Kidney tubule cell (primary cell): Measurements from ENCODE around the gene PCNX3.
"Not testable (repeated sequence)": the region's sequence is repeated elsewhere in the genome, so short reads cannot be mapped to it uniquely, and the experiment has no call there.

Experiments
- DNase-seq: peaks from one replicate; pipeline ENCODE4 v3.0.0-alpha.2; 2018; ENCODE audit warnings: low spot score

The PCNX3 gene

GRCh38 chr11:65620666-65621065, 5.1 kb downstream of the PCNX3 start:
- DNase-seq: no peak

GRCh38 chr11:65621460-65621859, 5.9 kb downstream of the PCNX3 start:
- DNase-seq: no peak

- no peak for DNase-seq
Observed at GRCh38 chr11:65622011-65622410, 6.4 kb downstream of the PCNX3 start.

GRCh38 chr11:65623177-65623576, 7.6 kb downstream of the PCNX3 start:
- DNase-seq: no peak

- DNase-seq: no peak
Observed at GRCh38 chr11:65623852-65624616, 8.5 kb downstream of the PCNX3 start.

- no peak for DNase-seq
Observed at GRCh38 chr11:65624931-65625627, 9.5 kb downstream of the PCNX3 start.

GRCh38 chr11:65625628-65626342, 10.2 kb downstream of the PCNX3 start:
- DNase-seq: peak; percentile 30

- DNase-seq: no peak
Observed at GRCh38 chr11:65627202-65627601, 11.6 kb downstream of the PCNX3 start.

GRCh38 chr11:65629579-65629978, 14.0 kb downstream of the PCNX3 start:
- DNase-seq: no peak

- no peak for DNase-seq
Observed at GRCh38 chr11:65630215-65630614, 14.6 kb downstream of the PCNX3 start.

GRCh38 chr11:65633390-65634108, 18.0 kb downstream of the PCNX3 start:
- no peak for DNase-seq

- DNase-seq: no peak
Observed at GRCh38 chr11:65634109-65634436, 18.5 kb downstream of the PCNX3 start.

GRCh38 chr11:65634440-65634839, 18.9 kb downstream of the PCNX3 start:
- no peak for DNase-seq

GRCh38 chr11:65634905-65635731, 19.5 kb downstream of the PCNX3 start:
- no peak for DNase-seq

- no peak for DNase-seq
Observed at GRCh38 chr11:65636108-65637031, 20.8 kb downstream of the PCNX3 start.

GRCh38 chr11:65637032-65637557, 21.5 kb downstream of the PCNX3 start:
- DNase-seq: no peak

GRCh38 chr11:65637794-65638419, 22.3 kb downstream of the PCNX3 start, which contains the start of gene SIPA1:
Gene SIPA1 (plus strand): TSS chr11:65638101. CDS start chr11:65640922, 2,821 bp downstream.
- peak; percentile 95 for DNase-seq

- DNase-seq: not testable (repeated sequence)
Observed at GRCh38 chr11:65639228-65639597, 23.6 kb downstream of the PCNX3 start.

- DNase-seq: no peak
Observed at GRCh38 chr11:65639623-65640482, 24.3 kb downstream of the PCNX3 start.
